GM19035 (cell line): ENCODE measurements around the gene PROKR2.

Source experiments
- ATAC-seq: cut with Tn5 transposase; IDR thresholded peaks from one replicate; pipeline ENCODE4 v1.9.1; 2021; ENCODE audit not compliant: unreplicated experiment

The PROKR2 gene

GRCh38 chr20:5316188-5317158, at the start of gene PROKR2:
PROKR2 (minus strand) TSS chr20:5316954; CDS start chr20:5314369, 2,585 bp downstream.
- ATAC-seq: no peak

GRCh38 chr20:5364997-5365597, 48.3 kb upstream of the PROKR2 start:
- ATAC-seq: no peak

- ATAC-seq: no peak
Measured at GRCh38 chr20:5364136-5364821, 47.5 kb upstream of the PROKR2 start.

- no peak for ATAC-seq
Measured at GRCh38 chr20:5362771-5363170, 46.0 kb upstream of the PROKR2 start.

- ATAC-seq: no peak
Measured at GRCh38 chr20:5361176-5361575, 44.4 kb upstream of the PROKR2 start.

- no peak for ATAC-seq
Measured at GRCh38 chr20:5357946-5358345, 41.2 kb upstream of the PROKR2 start.

GRCh38 chr20:5356941-5357340, 40.2 kb upstream of the PROKR2 start:
- ATAC-seq: no peak

- no peak for ATAC-seq
Measured at GRCh38 chr20:5354901-5355300, 38.1 kb upstream of the PROKR2 start.

GRCh38 chr20:5353624-5354496, 37.1 kb upstream of the PROKR2 start:
- no peak for ATAC-seq

- no peak for ATAC-seq
Measured at GRCh38 chr20:5349448-5349847, 32.7 kb upstream of the PROKR2 start.

GRCh38 chr20:5342021-5342420, 25.3 kb upstream of the PROKR2 start:
- ATAC-seq: no peak

GRCh38 chr20:5331340-5331739, 14.6 kb upstream of the PROKR2 start:
- ATAC-seq: no peak

- no peak for ATAC-seq
Measured at GRCh38 chr20:5328268-5328667, 11.5 kb upstream of the PROKR2 start.

- ATAC-seq: no peak
Measured at GRCh38 chr20:5327356-5327755, 10.6 kb upstream of the PROKR2 start.

GRCh38 chr20:5315807-5316187, 957 bp downstream of the PROKR2 start:
- ATAC-seq: no peak

- ATAC-seq: no peak
Measured at GRCh38 chr20:5313916-5314315, 2.8 kb downstream of the PROKR2 start.

- no peak for ATAC-seq
Measured at GRCh38 chr20:5312518-5312917, 4.2 kb downstream of the PROKR2 start.

- no peak for ATAC-seq
Measured at GRCh38 chr20:5309971-5310370, 6.8 kb downstream of the PROKR2 start.

GRCh38 chr20:5298811-5299210, 17.9 kb downstream of the PROKR2 start:
- no peak for ATAC-seq

- ATAC-seq: no peak
Measured at GRCh38 chr20:5297280-5298004, 19.3 kb downstream of the PROKR2 start.
